Esophagus muscularis mucosa (tissue), 4 donors: Measurements from ENCODE around the gene H2AZ2.

Experiments
- CTCF ChIP-seq, 3 experiments: fragments of 200-600 bp in 2 of 3; fragments of 450-650 bp in 1 of 3; sonication (generic) in 2 of 3; IDR thresholded peaks; one replicate each; pipeline ENCODE4 v1.5.1; 2017 to 2019; ENCODE audit warnings: antibody characterized with exemption in 3 of 3, mild to moderate bottlenecking in 2 of 3, moderate library complexity in 1 of 3
- EP300 ChIP-seq: sonication (generic); formaldehyde crosslinking; IDR thresholded peaks from one replicate; pipeline ENCODE4 v1.6.1; 2017; ENCODE audit warnings: antibody characterized with exemption
- POLR2A ChIP-seq: fragments of 450-650 bp; IDR thresholded peaks from one replicate; pipeline ENCODE4 v1.6.1; 2017; ENCODE audit warnings: antibody characterized with exemption, moderate library complexity, mild to moderate bottlenecking, low read depth

- TF ChIP-seq CTCF (IDR thresholded peaks at IDR 0.05) (peak in 2 of 3 experiments; percentile 13 to 19), EP300 (no peak), POLR2A (no peak)
Observed at GRCh38 chr7:44858161-44858560, 10.3 kb upstream of the H2AZ2 start.
